NCI-H2171 (cell line): ENCODE data around the gene MSL2.
"Not testable (repeated sequence)": the region's sequence is repeated elsewhere in the genome, so short reads cannot be mapped to it uniquely, and the experiment has no call there.

Experiments
- DNase-seq: peaks from one replicate; lab custom pipeline; 2025; lab: John Stamatoyannopoulos, UW

MSL2 gene

DNA sequence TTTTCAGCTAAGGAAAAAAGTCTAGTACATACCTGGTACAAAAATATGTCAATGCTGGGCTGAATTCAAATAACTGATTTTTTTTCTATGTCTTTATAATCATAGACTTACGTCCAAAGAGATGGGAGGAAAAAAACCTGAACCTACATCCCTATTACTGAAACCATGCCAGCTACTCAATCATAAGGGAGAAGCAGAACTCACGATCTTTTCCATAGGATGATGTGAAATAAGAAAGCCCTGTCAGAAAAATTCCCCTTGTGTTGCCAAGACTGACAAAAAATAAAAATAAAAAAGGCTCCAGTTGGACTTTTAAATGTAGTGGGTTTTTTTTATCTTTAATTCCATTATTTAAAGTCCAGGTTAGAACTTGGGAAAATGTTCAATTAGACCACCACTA lies 3.3 kb downstream of the MSL2 start:
- DNase-seq: no peak

DNA sequence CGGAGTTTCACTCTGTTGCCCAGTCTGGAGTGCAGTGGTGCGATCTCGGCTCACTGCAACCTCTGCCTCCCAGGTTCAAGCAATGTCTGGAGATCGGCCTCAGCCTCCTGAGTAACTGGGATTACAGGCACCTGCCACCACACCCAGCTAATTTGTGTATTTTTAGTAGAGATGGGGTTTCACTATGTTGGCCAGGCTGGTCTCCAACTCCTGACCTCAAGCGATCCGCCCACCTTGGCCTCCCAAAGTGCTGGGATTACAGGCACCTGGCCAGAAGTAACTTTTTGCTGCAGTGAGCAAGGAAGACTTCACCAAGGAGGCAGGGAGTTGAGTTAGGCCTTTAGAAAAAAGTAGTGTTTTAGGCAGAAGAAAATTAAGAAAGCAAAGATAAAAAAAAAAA lies 3.9 kb downstream of the MSL2 start:
- not testable (repeated sequence) for DNase-seq

DNA sequence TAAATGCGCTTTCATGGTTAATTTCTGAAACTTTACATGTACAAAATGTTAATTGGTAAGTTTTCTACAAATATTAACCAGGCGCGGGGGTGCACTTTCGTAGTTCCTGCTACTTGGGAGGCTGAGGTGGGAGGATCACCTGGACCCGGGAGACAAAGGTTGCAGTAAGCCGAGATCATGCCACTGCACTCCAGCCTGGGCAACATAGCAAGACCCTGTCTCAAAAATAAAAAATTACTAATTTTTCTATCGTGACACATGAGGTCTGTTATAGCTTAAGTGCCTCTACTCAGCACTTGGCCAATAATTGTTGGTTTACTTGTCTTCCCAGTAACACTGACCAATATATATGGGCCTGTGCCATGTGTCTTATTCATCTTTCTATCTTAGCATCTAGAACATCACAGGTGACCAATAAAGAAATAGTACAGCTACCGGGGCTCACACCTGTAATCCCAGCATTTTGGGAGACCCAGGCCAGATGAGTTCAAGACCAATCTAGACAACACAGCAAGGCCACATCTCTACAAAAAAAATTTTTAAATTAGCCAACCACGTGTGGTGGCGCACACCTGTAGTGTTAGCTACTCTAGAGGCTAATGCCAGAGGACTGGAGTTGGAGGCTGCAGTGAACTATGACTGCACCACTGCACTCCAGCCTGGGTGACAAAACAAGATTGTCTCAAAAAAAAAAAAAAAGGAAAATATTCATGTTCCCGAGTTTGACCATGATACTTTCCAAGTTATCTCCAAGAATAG lies 6.1 kb downstream of the MSL2 start:
- no peak for DNase-seq

DNA sequence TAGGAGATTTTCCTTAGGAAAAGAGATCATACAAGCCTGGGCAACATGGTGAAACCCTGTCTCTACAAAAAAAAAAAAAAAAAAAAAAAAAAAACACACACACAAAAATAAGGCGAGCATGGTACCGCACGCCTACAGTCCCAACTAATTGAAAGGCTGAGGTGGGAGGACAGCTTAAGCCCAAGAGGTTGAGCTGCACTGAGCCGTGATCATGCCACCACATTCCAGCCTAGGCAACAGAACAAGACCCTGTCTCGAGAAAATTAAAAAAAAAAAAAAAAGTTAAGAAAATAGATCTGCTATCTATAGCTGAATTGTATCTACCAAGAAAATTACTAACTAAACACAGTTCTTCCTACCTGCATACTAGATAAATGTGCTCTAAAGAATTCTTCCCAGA lies 7.1 kb downstream of the MSL2 start:
- DNase-seq: no peak

DNA sequence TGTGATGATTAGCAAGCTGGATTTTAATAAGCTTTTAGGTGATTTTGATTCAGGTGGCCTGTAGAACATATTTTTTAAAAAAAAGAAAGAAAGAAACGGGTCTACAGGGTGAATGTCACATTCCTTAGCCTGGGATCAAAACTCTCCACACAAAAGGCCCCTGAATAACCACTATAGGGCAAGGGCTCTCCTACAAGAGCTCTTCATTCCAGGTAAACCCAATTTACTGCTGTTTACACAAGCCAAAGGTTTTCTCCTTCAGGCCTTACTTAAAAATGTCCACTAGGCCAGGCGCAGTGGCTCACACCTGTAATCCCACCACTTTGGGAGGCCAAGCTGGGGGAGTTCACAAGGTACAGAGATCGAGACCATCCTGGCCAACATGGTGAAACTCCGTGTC lies 8.3 kb downstream of the MSL2 start:
- DNase-seq: no peak

DNA sequence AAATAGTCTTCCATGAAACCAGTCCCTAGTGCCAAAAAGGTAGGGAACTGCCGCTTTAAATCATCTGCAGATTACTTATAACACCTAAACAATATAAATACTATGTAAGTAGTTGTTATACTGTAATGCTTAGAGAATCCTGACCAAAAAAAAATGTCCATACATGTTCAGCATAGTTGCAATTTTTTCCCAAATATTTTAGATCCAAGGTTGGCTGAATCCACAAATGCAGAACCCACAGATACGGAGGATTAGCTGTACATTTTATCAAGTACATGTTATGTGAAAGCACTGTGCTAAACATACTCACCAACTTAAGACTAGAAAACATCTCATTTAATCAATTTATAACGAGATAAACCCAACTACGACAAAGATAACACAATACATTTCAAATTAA lies 9.3 kb downstream of the MSL2 start:
- DNase-seq: no peak

DNA sequence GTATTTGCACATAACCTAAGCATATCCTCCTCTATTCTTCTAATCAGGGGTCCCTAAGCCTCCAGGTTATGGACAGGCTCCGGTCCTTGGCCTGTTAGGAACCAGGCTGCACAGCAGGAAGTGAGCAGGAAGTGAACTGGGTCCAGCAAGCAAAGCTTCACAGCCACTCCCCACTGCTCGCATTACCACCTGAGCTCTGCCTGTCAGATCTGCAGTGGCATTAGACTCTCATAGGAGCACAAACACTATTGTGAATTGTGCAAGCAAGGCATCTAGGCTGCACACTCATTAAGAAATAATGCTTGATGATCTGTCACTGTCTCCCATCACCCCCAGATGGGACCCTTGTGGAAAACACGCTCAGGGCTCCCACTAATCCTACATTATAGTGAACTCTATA lies 9.8 kb downstream of the MSL2 start:
- DNase-seq: no peak

DNA sequence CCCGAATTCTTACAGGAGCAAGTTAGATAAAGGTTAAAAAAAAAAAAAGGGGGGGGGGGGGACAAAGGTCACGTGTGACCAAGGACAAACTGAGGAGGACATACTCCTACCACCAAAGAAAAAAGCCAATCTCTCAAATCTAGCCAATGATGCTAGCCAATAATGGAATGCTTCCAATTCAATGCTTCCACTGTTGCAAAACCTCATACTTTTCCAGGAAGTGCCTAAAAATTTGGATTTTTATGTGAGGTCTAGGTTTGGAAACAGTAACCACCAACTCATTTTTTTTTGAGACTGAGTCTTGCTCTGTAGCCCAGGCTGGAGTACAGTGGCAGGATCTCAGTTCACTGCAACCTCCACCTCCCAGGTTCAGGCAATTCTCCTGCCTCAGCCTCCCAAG lies 11.4 kb downstream of the MSL2 start:
- no peak for DNase-seq

DNA sequence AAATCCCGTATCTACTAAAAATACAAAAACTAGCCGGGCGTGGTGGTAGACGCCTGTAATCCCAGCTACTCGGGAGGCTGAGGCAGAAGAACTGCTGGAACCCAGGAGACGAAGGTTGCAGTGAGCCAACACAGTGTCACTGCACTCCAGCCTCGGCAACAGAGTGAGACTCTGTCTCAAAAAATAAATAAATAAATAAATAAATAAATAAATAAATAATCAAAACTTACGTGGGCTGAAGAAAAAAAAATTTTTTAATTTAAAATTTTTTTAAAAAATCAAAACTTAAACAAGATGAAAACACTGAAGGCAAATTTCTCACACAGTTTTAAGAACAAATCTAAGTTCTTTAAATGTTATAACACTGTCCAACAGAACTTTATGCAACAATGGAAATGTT lies 14.4 kb downstream of the MSL2 start:
- no peak for DNase-seq

DNA sequence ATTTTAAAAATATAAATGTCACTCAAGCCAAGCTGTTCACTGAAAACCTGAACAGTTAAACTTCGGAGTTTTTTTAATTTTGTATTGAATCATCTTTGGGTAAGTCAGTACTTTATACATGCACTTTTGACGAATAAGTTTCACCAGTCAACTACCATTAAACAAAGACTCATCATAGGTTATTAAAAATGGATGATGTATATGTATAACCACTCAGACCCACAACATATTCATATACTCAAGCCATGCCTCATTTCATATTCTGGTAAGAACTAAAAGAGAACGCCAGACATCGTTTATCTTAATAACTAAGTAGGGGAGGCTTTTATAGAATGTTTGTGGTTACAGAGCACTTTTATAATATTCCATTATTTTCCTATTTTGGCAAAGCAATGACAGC lies 18.3 kb downstream of the MSL2 start:
- DNase-seq: no peak

DNA sequence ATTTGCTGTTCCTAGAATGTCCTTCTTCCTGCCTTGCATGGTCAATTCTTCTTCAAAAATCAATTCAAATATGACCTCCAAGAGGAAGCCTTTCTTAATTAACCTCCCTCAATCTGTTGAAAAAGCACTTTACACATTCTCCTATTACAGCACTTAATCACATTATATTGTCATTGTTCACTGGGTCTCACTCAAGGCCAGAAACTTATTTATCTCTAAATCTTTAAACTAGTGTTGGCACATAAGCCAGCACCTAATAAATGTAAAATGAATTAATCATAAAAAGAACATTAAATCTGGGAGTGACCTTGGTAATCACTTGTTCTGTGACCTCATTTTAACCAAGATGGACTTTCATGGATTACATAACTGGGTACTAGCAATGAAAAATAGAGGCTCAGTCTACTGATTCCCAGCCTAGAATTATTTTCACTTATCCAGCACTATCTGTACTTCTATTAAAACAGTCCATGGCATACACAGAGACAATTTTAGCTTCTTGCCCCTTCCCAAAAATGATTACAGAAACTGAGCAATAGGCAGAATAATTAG lies 22.1 kb downstream of the MSL2 start:
- DNase-seq: no peak

DNA sequence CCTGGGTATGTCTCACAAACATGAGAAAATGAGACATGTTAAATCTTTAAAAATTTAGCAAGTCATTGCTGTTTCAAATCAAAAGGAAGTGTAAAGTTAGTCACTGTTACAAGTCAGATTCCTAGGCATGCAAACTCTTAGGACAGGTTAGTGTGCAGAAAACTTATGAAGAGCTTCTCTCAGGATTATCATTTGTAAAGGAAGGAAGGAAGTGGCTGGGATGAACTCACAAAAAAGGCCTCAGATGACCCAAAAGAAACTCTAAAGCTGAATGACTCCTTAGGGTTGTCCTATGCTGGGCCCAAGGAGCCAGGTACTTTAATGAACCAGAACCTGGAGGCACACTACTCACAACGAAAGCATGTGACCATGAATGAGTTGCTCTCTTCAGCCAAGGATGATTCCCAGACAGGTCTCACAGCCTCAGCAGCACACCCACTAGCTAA lies 25.0 kb downstream of the MSL2 start:
- DNase-seq: no peak

DNA sequence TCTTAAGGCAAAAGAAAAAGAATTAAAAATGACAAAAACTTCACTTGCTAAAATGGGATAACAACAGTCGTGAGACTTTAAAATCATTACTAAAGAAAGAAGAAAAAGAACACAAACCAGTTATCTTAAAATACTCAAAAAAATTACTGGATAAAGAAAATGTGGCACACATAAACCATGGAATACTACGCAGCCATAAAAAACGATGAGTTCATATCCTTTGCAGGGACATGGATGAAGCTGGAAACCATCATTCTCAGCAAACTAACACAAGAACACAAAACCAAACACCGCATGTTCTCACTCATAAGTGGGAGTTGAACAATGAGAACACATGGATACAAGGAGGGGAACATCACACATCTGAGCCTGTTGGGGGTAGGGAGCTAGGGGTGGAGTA lies 27.9 kb downstream of the MSL2 start:
- not testable (repeated sequence) for DNase-seq

DNA sequence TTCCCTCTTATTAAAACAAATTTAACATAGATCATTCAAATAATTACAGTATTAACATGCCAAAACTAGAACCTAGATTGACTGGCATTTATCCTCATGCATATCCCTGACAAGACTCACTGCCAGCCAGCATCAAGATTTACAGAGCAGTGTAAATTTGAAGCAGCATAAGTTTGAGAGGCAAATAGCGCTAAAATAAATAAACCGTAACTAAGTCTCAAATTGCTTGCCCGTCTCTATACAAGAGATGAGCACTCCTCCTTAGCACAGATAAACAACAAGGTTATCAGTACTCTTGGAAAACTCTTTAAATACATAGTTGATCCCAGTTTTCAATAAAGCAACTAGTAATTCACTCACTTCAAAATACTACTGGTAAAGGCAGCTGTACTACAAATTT lies 29.6 kb downstream of the MSL2 start:
- no peak for DNase-seq

DNA sequence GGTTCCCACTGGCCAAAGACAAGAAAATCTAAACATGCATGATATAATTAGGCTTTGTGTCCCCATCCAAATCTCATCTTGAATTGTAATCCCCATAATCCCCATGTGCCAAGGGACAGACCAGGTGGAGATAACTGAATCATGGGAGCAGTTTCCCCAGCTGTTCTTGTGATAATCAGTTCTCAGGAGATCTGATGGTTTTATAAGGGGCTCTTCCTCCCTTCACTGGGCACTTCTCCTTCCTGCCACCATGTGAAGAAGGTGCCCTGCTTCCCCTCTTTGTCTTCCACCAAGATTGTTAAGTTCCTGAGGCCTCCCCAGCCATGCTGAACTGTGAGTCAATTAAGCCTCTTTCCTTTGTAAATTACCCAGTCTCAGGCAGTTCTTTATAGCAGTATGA lies 32.5 kb downstream of the MSL2 start:
- not testable (repeated sequence) for DNase-seq

DNA sequence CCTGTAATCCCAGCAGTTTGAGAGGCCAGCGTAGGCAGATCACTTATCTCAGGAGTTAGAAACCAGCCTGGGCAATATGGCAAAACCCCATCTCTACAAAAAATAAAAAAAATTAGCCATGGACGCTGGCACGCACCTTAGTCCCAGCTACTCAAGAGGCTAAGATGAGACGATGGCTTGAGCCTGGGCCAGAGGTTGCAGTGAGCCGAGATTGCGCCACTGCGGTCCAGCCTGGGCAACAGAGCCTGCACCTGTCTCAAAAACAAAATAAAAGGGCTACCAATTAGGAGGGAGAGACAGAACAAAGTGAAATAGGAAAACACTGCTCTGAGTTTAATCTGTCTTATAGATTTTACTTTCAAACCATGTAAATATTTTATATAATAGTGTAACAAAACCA lies 33.8 kb downstream of the MSL2 start:
- DNase-seq: no peak

DNA sequence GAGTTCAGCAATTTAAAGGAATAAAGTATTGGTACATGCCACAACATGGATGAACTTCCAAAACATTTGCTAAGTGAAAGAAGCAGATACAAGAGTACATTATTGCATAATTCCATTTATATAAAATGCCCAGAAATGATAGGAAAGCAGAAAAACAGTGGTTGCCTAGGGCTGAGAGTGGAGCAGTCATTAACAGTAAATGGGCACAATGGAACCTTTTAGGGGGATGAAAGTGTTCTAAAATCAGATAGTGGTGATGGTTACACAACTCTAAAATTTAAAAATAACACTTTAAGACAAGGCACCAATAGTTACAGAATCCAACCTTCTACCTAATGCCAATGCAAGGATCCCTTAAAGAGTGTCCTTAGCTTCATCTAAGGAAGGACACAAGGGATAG lies 34.6 kb downstream of the MSL2 start:
- DNase-seq: no peak

DNA sequence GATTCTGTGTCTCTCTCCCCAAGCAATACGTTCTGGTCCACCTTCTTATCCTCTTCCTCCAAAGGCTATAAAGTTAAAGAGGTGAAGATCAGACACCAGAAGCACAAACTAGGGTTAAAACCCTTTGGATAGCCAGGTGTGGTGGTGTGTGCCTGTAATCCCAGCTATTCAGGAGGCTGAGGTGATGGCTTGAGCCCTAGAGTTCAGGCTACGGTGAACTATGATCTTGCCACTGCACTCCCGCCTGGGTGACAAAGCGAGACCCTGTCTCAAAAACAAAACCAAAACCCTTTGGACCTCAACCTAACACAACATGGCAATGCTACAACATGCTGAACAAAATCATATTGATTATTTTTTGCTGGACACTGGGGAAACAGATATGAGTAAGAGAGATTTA lies 43.2 kb downstream of the MSL2 start:
- DNase-seq: no peak

DNA sequence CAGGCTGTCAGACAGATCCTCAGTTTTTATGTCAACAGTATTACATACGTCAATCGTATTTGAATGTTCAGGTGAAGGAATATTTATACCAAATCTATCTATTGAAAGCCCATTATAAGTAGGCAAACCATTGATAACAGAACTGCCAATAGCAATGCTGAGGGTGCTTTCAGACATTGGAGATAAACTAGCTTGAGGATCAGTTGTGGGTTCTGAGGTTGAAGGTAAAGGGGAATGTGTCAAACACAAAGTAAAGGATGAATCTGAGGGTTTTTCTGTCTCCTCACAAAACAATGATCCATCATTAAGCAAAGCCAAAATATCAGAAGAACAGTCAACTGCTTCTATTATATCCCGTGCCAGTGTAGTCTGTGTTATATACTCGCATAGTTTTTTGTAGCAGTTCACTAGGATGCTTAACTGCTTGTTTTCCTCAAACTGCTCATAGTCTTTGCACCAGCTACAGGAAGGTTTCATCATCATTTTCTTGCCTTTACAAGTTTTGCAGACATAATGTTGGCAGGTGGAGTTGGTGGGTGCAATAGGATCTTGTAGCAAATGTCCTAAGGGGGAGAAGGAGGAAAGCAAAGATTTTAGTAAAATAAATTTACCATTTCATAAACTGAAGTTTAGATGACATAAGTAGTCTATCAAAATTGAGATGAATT lies 43.8 kb downstream of the MSL2 start:
- DNase-seq: no peak

DNA sequence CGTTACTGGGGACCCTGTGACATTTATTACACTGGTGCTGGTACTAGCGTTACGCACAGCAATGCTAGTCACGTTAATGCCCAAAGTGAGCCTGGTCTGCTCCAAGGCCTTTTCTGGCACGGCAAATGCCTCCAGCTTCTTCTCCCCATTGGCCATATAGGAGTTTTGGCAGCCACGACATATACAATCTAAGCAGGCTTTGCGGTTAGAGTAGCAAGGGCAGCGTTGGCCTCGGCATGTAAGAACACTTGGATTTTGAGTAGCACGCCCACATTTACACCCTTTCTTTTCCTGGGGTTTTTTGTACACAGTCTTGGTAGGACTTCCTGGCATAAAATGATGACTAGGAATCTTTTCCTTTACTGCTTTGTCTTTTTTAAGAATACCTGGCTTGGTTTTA lies 44.9 kb downstream of the MSL2 start:
- no peak for DNase-seq

DNA sequence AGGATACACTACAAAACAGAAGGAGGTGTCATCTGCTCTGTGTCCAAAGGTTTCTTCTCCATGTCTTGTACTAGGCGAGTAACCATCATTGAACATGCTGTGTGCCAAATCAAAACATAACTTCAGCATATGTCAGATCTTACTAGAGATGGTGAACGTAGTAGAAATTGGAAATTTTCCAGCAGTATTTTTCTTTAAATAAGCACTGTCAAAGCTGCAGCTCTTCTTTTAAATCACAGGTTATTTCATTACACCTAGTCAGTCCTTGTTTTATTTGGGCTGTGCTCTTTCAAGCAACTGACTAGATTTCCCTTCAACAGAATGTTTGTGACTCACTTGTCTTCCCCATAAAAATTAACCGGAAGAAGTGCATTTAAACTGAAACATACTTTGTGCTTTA lies 46.5 kb downstream of the MSL2 start:
- no peak for DNase-seq

DNA sequence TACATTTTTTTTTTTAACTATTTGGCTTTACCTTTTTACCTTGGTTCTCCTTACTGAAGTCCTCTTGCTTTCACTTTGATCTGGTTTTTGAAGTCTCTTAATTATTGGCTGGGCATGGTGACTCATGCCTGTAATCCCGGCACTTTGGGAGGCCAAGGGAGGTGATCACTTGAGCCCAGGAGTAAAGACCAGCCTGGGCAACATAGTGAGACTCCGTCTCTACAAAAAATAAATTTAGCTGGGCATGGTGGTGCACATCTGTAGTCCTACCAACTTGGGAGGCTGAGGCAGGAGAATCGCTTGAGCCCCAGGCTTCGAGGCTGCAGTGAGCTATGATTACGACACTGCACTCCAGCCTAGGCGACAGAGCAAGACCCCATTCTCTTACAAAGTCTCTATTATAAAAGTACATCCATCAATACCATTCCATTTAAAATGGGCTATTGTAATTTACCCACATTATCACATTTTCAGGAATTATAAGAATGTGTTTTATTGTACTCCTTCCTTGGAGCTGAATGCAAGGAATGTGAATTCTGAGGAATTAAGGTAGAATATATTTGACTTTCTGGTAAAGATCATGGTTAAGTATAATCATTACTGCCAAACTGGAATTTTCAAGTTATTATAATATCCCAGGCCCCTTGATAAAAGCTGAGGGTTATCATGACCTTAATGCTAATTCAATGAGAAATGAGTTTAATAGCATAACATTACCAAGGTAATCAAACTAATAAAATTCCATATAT lies 49.0 kb downstream of the MSL2 start:
- no peak for DNase-seq

DNA sequence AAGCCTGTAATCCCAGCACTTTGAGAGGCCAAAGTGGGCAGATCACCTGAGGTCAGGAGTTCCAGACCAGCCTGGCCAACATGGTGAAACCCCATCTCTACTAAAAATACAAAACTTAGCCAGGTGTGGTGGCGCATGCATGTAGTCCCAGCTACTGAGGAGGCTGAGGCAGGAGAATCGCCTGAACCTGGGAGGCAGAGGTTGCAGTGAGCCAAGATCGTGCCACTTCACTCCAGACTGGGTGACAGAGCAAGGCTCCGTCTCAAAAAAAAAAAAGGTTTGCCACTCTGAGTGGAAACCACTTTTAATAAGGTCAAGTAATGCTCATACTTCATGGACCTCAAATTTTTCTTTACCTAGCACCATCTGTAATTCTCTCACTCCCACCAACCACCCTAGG lies 51.7 kb downstream of the MSL2 start:
- DNase-seq: not testable (repeated sequence)
